HepG2 (cell line): ENCODE data around the gene HOXA11. TPM values are rescaled to one million over a fixed set of nuclear protein-coding genes. Genes with fewer than 3 reads are reported as not detected.

Experiments used
- ATAC-seq: fragments of 200-7000 bp; cut with Tn5 transposase; 3 replicates; pipeline ENCODE4 v1.9.1; 2020; ENCODE audit warnings: mild to moderate bottlenecking, moderate library complexity
- BruUV-seq: library from RNA; stranded (reverse); fragments of 400-500 nt; replicated peaks from 2 replicates; lab custom pipeline; 2021; lab: Mats Ljungman, UMichigan
- CTCF ChIA-PET: fragments of 300-600 bp; formaldehyde crosslinking; extraction: SDS; loops from one replicate; lab custom pipeline; 2021; ENCODE audit warnings: low total read pairs, inconsistent platforms, low intra/inter-chr PET ratio; lab: Yijun Ruan, JAX
- POLR2A ChIA-PET: fragments of 350-600 bp; sonication (Branson Sonifier 250); formaldehyde crosslinking; loops from one replicate; lab custom pipeline; 2020; ENCODE audit warnings: antibody characterized with exemption, inconsistent platforms; lab: Yijun Ruan, JAX
- DNase-seq: peaks from one replicate; pipeline ENCODE4 v3.0.0-alpha.2; 2015; ENCODE audit warnings: low spot score
- FAIRE-seq: peaks from 3 replicates; lab custom pipeline; 2011; peaks lifted over from hg19 to GRCh38; lab: Jason Lieb, UNC
- H2AFZ ChIP-seq: one replicate; pipeline ENCODE4 v1.6.1; 2011; ENCODE audit warnings: low read length, inconsistent platforms
- H3K27ac ChIP-seq: fragments of 300-600 bp; 3 replicates; pipeline ENCODE4 v1.8.0; 2011; ENCODE audit warnings: mixed run types, mild to moderate bottlenecking, mixed read lengths, low read length, inconsistent platforms; ENCODE audit not compliant: insufficient read depth; ENCODE audit errors: extremely low read length
- H3K27me3 ChIP-seq, 2 experiments: fragments of 200-600 bp in 1 of 2; 2 replicates in 1 of 2; 3 replicates in 1 of 2; pipeline versions ENCODE4 v1.6.0 to v1.8.0; 2011; ENCODE audit warnings: low read length in 2 of 2, mild to moderate bottlenecking in 2 of 2, moderate library complexity in 2 of 2, inconsistent platforms in 1 of 2; ENCODE audit not compliant: insufficient read depth in 2 of 2, control insufficient read depth in 1 of 2
- H3K36me3 ChIP-seq, 2 experiments: fragments of 200-600 bp in 1 of 2; replicated peaks in 1 of 2; 2 replicates in 1 of 2; 3 replicates in 1 of 2; pipeline versions ENCODE4 v1.5.1 to v1.8.0; 2011; ENCODE audit warnings: low read length in 2 of 2, inconsistent platforms in 1 of 2; ENCODE audit not compliant: insufficient read depth in 2 of 2, control insufficient read depth in 1 of 2
- H3K4me1 ChIP-seq: 2 replicates; pipeline ENCODE4 v1.5.1; 2012; ENCODE audit warnings: low read length, inconsistent platforms; ENCODE audit not compliant: insufficient read depth
- H3K4me2 ChIP-seq: 2 replicates; pipeline ENCODE4 v1.6.0; 2011; ENCODE audit warnings: low read depth, low read length, inconsistent platforms
- H3K4me3 ChIP-seq, 3 experiments: fragments of 200-600 bp in 1 of 3; sonication (generic), shearing (Covaris generic) in 1 of 3; replicated peaks in 1 of 3; 2 replicates each; pipeline ENCODE4 v1.5.1; 2011 to 2016; ENCODE audit warnings: low read length in 3 of 3, inconsistent platforms in 2 of 3, low read depth in 2 of 3, mild to moderate bottlenecking in 2 of 3, control low read depth in 1 of 3, mixed read lengths in 1 of 3; ENCODE audit not compliant: insufficient read depth in 1 of 3
- H3K79me2 ChIP-seq: one replicate; pipeline ENCODE4 v1.6.1; 2011; ENCODE audit warnings: low read length, inconsistent platforms; ENCODE audit not compliant: insufficient read depth
- H3K9ac ChIP-seq: 2 replicates; pipeline ENCODE4 v1.6.0; 2011; ENCODE audit warnings: mild to moderate bottlenecking, low read depth, low read length, inconsistent platforms; ENCODE audit not compliant: insufficient read depth
- H3K9me3 ChIP-seq: 2 replicates; pipeline ENCODE4 v1.5.1; 2012; ENCODE audit warnings: mild to moderate bottlenecking, low read length
- H4K20me1 ChIP-seq: 2 replicates; pipeline ENCODE4 v1.6.0; 2011; ENCODE audit warnings: inconsistent platforms, mild to moderate bottlenecking, low read length, moderate library complexity; ENCODE audit not compliant: insufficient read depth
- ARNT2 ChIP-seq: sonication (generic); formaldehyde crosslinking; IDR thresholded peaks from 2 replicates; pipeline ENCODE4 v1.8.0; 2022; ENCODE audit warnings: mild to moderate bottlenecking, low read depth, missing genetic modification reagents, moderate library complexity
- ATRX ChIP-seq: sonication (generic); formaldehyde crosslinking; IDR thresholded peaks from 2 replicates; pipeline ENCODE4 v1.4.0; 2020; ENCODE audit warnings: missing genetic modification reagents, borderline replicate concordance
- ERF ChIP-seq: IDR thresholded peaks from 2 replicates; pipeline ENCODE4 v1.6.1; 2018; ENCODE audit warnings: missing biosample characterization, missing genetic modification reagents
- HNRNPLL ChIP-seq: fragments of 200-400 bp; formaldehyde crosslinking; IDR thresholded peaks from 2 replicates; pipeline ENCODE4 v1.6.1; 2017; ENCODE audit warnings: mild to moderate bottlenecking, low read depth, low read length; ENCODE audit not compliant: poor library complexity, severe bottlenecking
- NFRKB ChIP-seq: fragments of 450-650 bp; IDR thresholded peaks from 2 replicates; pipeline ENCODE4 v1.6.1; 2017
- NR2F1 ChIP-seq, 2 experiments: fragments of 450-650 bp in 1 of 2; formaldehyde crosslinking in 1 of 2; IDR thresholded peaks; 2 replicates each; pipeline versions ENCODE4 v1.5.0 to v1.6.1; 2016 to 2020; ENCODE audit warnings: mild to moderate bottlenecking in 1 of 2, missing compliant biosample characterization in 1 of 2, missing genetic modification reagents in 1 of 2, moderate library complexity in 1 of 2
- PCBP1 ChIP-seq: fragments of 200-400 bp; formaldehyde crosslinking; IDR thresholded peaks from 2 replicates; pipeline ENCODE4 v1.6.1; 2017; ENCODE audit warnings: mild to moderate bottlenecking, low read depth, low read length, borderline replicate concordance
- PHF20 ChIP-seq: sonication (generic); formaldehyde crosslinking; IDR thresholded peaks from 2 replicates; pipeline ENCODE4 v1.5.0; 2020; ENCODE audit warnings: mild to moderate bottlenecking, missing genetic modification reagents
- ZFP1 ChIP-seq: IDR thresholded peaks from 2 replicates; pipeline ENCODE4 v1.6.1; 2016
- ZNF20 ChIP-seq: sonication (generic); formaldehyde crosslinking; IDR thresholded peaks from 2 replicates; pipeline ENCODE4 v1.4.0; 2020; ENCODE audit warnings: mild to moderate bottlenecking, moderate library complexity, missing genetic modification reagents
- ZNF550 ChIP-seq: sonication (generic); formaldehyde crosslinking; IDR thresholded peaks from 2 replicates; pipeline ENCODE4 v1.4.0; 2020; ENCODE audit warnings: mild to moderate bottlenecking, missing genetic modification reagents, borderline replicate concordance
- WGBS: methylation state at CpG from one replicate; pipeline ENCODE4 v1.1.6; 2017; ENCODE audit warnings: low lambda C conversion rate; 5-methylcytosine and 5-hydroxymethylcytosine counted together
- in situ Hi-C: cut with HindIII; loops from 2 replicates; pipeline ENCODE4 v1.10.0; 2017; ENCODE audit warnings: low pct_unique_long_range_greater_than_20kb; ENCODE audit not compliant: extremely low pct_ligation_motif_present
- intact Hi-C: fragments of 100-400 bp; cut with micrococcal nuclease; formaldehyde crosslinking; loops from one replicate; pipeline ENCODE4 v1.10.0; 2022; ENCODE audit not compliant: unreplicated experiment
- polyA plus RNA-seq, 8 experiments: library from polyadenylated mRNA; depleted of rRNA in 3 of 8; stranded (reverse) in 7 of 8; unstranded in 1 of 8; fragments of >200 nt; fragmentation: Illumina TruSeq in 4 of 8; extraction: Trizol in 4 of 8; gene quantifications; 2 replicates each; pipeline versions ENCODE4 v1.2.1 to v1.2.3, GENCODE V29; 2011 to 2016; ENCODE audit warnings: low read depth in 4 of 8, missing spikeins in 1 of 8, mixed read lengths in 1 of 8; ENCODE audit not compliant: insufficient read depth in 1 of 8
- total RNA-seq, 5 experiments: library from RNA; depleted of rRNA; stranded (reverse); fragments of >200 nt; fragmentation: Illumina TruSeq; extraction: Trizol; gene quantifications; 2 replicates each; pipeline ENCODE4 v1.2.3, GENCODE V29; 2016; ENCODE audit warnings: low read depth in 1 of 5
- TF ChIP-seq, protein P1 (sequence below), 2 experiments: sonication (generic) in 1 of 2; formaldehyde crosslinking in 1 of 2; IDR thresholded peaks; 2 replicates each; pipeline versions ENCODE4 v1.6.1 to v1.9.0; 2014 to 2022; ENCODE audit warnings: antibody characterized with exemption in 1 of 2, borderline replicate concordance in 1 of 2, inconsistent platforms in 1 of 2, low read depth in 1 of 2, missing genetic modification reagents in 1 of 2
- TF ChIP-seq, protein P2 (sequence below): sonication (generic); formaldehyde crosslinking; IDR thresholded peaks from 2 replicates; pipeline ENCODE4 v1.4.0; 2020; ENCODE audit warnings: missing genetic modification reagents, mild to moderate bottlenecking, borderline replicate concordance
- TF ChIP-seq, protein P3 (sequence below): sonication (generic); formaldehyde crosslinking; IDR thresholded peaks from 2 replicates; pipeline ENCODE4 v1.5.0; 2020; ENCODE audit warnings: mild to moderate bottlenecking, missing genetic modification reagents

Gene HOXA11
- total and polyA plus RNA-seq, 2 of the 13 experiments (the other 11 are each of a cell fraction or from before 2014, with no cell fraction given) = not detected

DNA sequence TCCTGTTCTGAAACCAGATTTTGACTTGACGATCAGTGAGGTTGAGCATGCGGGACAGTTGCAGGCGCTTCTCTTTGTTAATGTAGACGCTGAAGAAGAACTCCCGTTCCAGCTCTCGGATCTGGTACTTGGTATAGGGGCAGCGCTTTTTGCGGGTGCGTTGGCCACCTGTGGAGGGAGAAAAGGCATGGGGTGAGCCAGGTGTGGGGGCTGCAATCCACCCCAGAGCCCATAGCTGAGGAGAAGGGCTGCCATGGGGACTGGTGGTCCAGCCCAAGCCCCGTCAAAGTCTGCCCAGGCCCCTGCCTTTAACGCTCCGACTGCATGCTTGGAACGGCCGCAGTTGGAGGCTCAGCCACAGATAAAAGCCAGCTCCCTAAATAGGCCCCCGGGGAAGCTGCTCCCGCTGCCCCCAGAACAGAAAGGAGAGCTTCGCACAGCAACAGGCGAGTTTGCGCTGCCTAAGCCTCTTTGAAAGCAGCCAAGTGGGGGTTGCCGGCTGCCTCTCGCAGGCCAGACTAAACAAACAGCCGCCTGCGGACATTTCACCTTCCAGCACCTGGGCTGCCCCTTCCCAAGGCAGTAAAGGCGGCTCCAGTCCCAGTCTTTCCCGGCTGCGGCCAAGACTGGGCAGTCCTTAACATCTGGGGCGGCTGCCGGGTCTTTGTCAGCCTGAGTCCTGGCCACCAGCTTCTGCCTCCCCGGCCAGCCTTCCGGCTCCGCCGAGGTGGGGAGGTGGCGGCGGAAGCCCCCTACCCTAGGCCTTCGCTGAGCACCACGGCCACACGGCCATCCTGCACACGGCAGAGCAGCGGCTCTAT is 2.0 kb downstream of the HOXA11 start:
- peak overlapping the region; percentile 84 for H3K4me2 ChIP-seq
- 34% methylated on average over 14 of the region's 39 CpGs for WGBS
- POLR2A ChIA-PET = no interaction called here
- H3K79me2 ChIP-seq = no peaks in the 10 kb centered on the region
- peak overlapping the region in 2 of 3 experiments; percentile 64 to 67; a peak in 2 of 6 replicates for H3K4me3 ChIP-seq
- H3K9me3 ChIP-seq = no peaks in the 10 kb centered on the region
- H3K27ac ChIP-seq = no peak overlapping the region
- no peak for DNase-seq
- H4K20me1 ChIP-seq = peaks cover 6% of the 10 kb centered on the region; the same call in 1 of the 2 replicates
- BruUV-seq = no TSS peak
- no peak overlapping the region for H3K9ac ChIP-seq
- ATAC-seq = peak; percentile 16
- CTCF ChIA-PET = no interaction called here
- no peak for FAIRE-seq
- H3K27me3 ChIP-seq = peaks cover 28 to 93% of the 10 kb centered on the region in 2 experiments
- H3K36me3 ChIP-seq = no peaks in the 10 kb centered on the region
- H2AFZ ChIP-seq = no peak overlapping the region
- in situ Hi-C loops = no loop called here
- H3K4me1 ChIP-seq = peaks cover 42% of the 10 kb centered on the region
- intact Hi-C loops = no loop called here
- TF ChIP-seq PHF20 (CRISPR knock-in tag) (no peak), HNRNPLL (peak; percentile 8), ARNT2 (CRISPR knock-in tag) (no peak), ZNF550 (CRISPR knock-in tag) (no peak), PCBP1 (0 out of 2 replicates have a peak, but pooled peaks have one; percentile 34), NFRKB (no peak), ERF (CRISPR knock-in tag) (no peak), ATRX (no peak), ZFP1 (no peak), NR2F1 (CRISPR knock-in tag; IDR thresholded peaks at IDR 0.05) (no peak), ZNF20 (CRISPR knock-in tag) (no peak)
- TF ChIP-seq, protein P1, sequence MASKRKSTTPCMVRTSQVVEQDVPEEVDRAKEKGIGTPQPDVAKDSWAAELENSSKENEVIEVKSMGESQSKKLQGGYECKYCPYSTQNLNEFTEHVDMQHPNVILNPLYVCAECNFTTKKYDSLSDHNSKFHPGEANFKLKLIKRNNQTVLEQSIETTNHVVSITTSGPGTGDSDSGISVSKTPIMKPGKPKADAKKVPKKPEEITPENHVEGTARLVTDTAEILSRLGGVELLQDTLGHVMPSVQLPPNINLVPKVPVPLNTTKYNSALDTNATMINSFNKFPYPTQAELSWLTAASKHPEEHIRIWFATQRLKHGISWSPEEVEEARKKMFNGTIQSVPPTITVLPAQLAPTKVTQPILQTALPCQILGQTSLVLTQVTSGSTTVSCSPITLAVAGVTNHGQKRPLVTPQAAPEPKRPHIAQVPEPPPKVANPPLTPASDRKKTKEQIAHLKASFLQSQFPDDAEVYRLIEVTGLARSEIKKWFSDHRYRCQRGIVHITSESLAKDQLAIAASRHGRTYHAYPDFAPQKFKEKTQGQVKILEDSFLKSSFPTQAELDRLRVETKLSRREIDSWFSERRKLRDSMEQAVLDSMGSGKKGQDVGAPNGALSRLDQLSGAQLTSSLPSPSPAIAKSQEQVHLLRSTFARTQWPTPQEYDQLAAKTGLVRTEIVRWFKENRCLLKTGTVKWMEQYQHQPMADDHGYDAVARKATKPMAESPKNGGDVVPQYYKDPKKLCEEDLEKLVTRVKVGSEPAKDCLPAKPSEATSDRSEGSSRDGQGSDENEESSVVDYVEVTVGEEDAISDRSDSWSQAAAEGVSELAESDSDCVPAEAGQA (IDR thresholded peaks at IDR 0.05; ENCODE audit: low read depth) = no peak
- TF ChIP-seq, protein P1 (CRISPR knock-in tag; IDR thresholded peaks at IDR 0.05; ENCODE audit: borderline replicate concordance) = no peak
- TF ChIP-seq, protein P2, sequence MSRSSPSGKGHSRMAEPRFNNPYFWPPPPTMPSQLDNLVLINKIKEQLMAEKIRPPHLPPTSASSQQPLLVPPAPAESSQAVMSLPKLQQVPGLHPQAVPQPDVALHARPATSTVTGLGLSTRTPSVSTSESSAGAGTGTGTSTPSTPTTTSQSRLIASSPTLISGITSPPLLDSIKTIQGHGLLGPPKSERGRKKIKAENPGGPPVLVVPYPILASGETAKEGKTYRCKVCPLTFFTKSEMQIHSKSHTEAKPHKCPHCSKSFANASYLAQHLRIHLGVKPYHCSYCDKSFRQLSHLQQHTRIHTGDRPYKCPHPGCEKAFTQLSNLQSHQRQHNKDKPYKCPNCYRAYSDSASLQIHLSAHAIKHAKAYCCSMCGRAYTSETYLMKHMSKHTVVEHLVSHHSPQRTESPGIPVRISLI (CRISPR knock-in tag) = no peak
- TF ChIP-seq, protein P3, sequence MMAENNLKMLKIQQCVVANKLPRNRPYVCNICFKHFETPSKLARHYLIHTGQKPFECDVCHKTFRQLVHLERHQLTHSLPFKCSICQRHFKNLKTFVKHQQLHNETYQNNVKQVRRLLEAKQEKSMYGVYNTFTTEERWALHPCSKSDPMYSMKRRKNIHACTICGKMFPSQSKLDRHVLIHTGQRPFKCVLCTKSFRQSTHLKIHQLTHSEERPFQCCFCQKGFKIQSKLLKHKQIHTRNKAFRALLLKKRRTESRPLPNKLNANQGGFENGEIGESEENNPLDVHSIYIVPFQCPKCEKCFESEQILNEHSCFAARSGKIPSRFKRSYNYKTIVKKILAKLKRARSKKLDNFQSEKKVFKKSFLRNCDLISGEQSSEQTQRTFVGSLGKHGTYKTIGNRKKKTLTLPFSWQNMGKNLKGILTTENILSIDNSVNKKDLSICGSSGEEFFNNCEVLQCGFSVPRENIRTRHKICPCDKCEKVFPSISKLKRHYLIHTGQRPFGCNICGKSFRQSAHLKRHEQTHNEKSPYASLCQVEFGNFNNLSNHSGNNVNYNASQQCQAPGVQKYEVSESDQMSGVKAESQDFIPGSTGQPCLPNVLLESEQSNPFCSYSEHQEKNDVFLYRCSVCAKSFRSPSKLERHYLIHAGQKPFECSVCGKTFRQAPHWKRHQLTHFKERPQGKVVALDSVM = no peak
